Muscle layer of colon (tissue), 2 donors: Measurements from ENCODE around the gene CNNM1.

ENCODE experiments used
- H3K27ac ChIP-seq: one replicate; pipeline ENCODE4 v1.7.0; 2013; ENCODE audit warnings: low read depth, mild to moderate bottlenecking, low read length, moderate library complexity
- H3K27me3 ChIP-seq, 2 donors: one replicate each; pipeline ENCODE4 v1.7.0; 2013; ENCODE audit warnings: low read length in 2 of 2, mild to moderate bottlenecking in 2 of 2; ENCODE audit not compliant: insufficient read depth in 2 of 2, control insufficient read depth in 1 of 2
- H3K36me3 ChIP-seq: one replicate; pipeline ENCODE4 v1.7.0; 2013; ENCODE audit warnings: mild to moderate bottlenecking, low read length; ENCODE audit not compliant: insufficient read depth
- H3K4me1 ChIP-seq: one replicate; pipeline ENCODE4 v1.7.0; 2013; ENCODE audit warnings: mild to moderate bottlenecking, low read length; ENCODE audit not compliant: insufficient read depth
- H3K4me3 ChIP-seq, 2 donors: one replicate each; pipeline ENCODE4 v1.7.0; 2013; ENCODE audit warnings: low read length in 2 of 2, low read depth in 1 of 2, mild to moderate bottlenecking in 1 of 2, moderate library complexity in 1 of 2
- H3K9ac ChIP-seq: one replicate; pipeline ENCODE4 v1.7.0; 2013; ENCODE audit warnings: low read length
- H3K9me3 ChIP-seq: one replicate; pipeline ENCODE4 v1.7.0; 2013; ENCODE audit warnings: mild to moderate bottlenecking, low read length
- donor health status: abdominal sarcoma.
- donor health status: Adenocarcinoma of cecum.

CNNM1 gene

GRCh38 chr10:99421233-99421739, 92.1 kb downstream of the CNNM1 start:
- no peak overlapping the region for H3K27ac ChIP-seq
- no peaks in the 10 kb centered on the region for H3K9me3 ChIP-seq
- no peaks in the 10 kb centered on the region for H3K27me3 ChIP-seq
- H3K9ac ChIP-seq: no peak overlapping the region
- peaks cover 28% of the 10 kb centered on the region for H3K36me3 ChIP-seq
- no peaks in the 10 kb centered on the region for H3K4me1 ChIP-seq
- H3K4me3 ChIP-seq: no peak overlapping the region

DNA sequence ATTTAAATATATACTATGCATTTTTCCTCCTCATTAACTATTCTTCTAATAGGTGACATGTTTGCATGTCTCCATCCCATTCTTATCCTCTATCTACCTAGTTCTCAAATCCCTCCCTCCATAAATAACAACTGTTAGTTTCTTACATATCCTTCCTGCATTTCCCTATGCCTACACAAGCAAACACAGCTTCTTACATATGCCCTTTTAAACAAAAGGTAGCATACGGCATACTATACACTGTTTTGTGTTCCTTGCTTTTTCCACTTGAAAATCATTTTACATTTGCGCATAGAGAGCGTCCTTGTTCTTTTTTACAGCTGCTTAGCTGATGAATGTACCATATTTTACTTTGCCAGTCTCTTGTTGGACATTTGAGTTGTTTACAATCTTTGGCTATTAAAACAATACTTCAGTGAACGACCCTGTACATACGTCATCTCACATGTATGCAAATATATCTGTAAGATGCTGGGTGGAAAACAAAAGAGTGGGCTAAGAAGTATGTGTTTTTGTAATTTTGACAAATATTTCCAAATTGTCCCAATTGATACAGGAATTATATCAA, 93.5 kb downstream of the CNNM1 start:
- Histone ChIP-seq H3K27me3 (no peaks in the 10 kb centered on the region), H3K9me3 (no peaks in the 10 kb centered on the region), H3K4me1 (no peaks in the 10 kb centered on the region), H3K27ac (no peak overlapping the region), H3K4me3 (no peak overlapping the region), H3K9ac (no peak overlapping the region), H3K36me3 (peaks cover 28% of the 10 kb centered on the region)

DNA sequence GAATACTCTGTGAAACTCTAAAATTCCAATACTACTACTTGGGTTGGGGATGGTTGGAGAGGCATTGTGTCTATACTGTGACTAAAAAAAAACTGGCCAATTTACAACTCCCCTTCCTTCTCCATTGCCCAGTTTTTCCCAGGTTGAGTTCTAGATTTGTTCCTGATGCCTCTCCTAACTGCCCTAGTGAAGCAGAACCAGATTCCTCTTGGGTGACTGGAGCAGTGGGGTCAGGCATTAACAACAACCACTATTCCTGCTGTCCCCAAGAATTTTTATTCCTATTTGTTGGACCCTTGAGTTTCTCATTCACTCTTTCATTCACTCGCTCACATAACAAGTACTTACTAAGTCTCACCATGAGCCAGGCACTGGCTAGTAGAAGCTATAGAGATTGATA, 95.5 kb downstream of the CNNM1 start:
- Histone ChIP-seq H3K9ac (no peak overlapping the region), H3K9me3 (no peaks in the 10 kb centered on the region), H3K27ac (no peak overlapping the region), H3K4me1 (peaks cover 5% of the 10 kb centered on the region), H3K27me3 (no peaks in the 10 kb centered on the region), H3K36me3 (peaks cover 18% of the 10 kb centered on the region), H3K4me3 (no peak overlapping the region)

DNA sequence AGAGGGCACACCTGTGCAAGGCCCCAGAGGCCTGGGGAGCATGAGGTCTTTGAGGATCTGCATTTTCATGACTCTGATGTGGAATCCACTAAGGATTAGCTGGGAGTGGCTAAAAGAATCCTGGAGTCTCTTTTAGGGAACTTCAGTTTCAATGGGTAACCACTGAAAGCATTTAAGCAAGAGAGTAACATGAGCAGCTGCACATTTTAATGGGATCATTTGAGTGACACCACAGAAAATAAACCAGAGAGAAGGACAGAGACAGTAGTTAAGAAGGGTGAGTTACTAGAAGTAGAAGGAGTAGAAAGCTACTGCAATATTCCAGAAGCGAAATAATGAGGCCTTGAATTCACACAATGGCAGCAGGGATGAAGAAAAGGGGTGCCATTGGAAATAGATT, 96.0 kb downstream of the CNNM1 start:
- Histone ChIP-seq H3K4me1 (peaks cover 9% of the 10 kb centered on the region), H3K9me3 (no peaks in the 10 kb centered on the region), H3K4me3 (no peak overlapping the region), H3K27me3 (no peaks in the 10 kb centered on the region), H3K36me3 (peaks cover 13% of the 10 kb centered on the region), H3K27ac (no peak overlapping the region), H3K9ac (no peak overlapping the region)

- Histone ChIP-seq H3K9me3 (no peaks in the 10 kb centered on the region), H3K36me3 (peaks cover 7% of the 10 kb centered on the region), H3K27me3 (no peaks in the 10 kb centered on the region), H3K27ac (no peak overlapping the region), H3K4me1 (peaks cover 10% of the 10 kb centered on the region), H3K9ac (no peak overlapping the region), H3K4me3 (no peak overlapping the region)
Measured at GRCh38 chr10:99426689-99427088, 97.5 kb downstream of the CNNM1 start.

GRCh38 chr10:99427566-99428190, 98.5 kb downstream of the CNNM1 start:
- H3K4me1 ChIP-seq: peaks cover 20% of the 10 kb centered on the region
- no peak overlapping the region for H3K27ac ChIP-seq

GRCh38 chr10:99429517-99430095, 100.5 kb downstream of the CNNM1 start:
- Histone ChIP-seq H3K36me3 (peaks cover 7% of the 10 kb centered on the region), H3K4me1 (peaks cover 39% of the 10 kb centered on the region), H3K27me3 (no peaks in the 10 kb centered on the region), H3K9ac (peak overlapping the region; percentile 85), H3K4me3 (peak overlapping the region; percentile 59 to 97), H3K9me3 (no peaks in the 10 kb centered on the region), H3K27ac (peak overlapping the region; percentile 92)

More at GRCh38 chr10:99427566-99428190, 98.5 kb downstream of the CNNM1 start:
- H3K9ac ChIP-seq: no peak overlapping the region
- H3K9me3 ChIP-seq: no peaks in the 10 kb centered on the region
- H3K27me3 ChIP-seq: no peaks in the 10 kb centered on the region
- peaks cover 7% of the 10 kb centered on the region for H3K36me3 ChIP-seq
- no peak overlapping the region for H3K4me3 ChIP-seq

GRCh38 chr10:99430116-99430450, 100.9 kb downstream of the CNNM1 start:
- peaks cover 43% of the 10 kb centered on the region for H3K4me1 ChIP-seq
- H3K27ac ChIP-seq: peak overlapping the region; percentile 92
- peak overlapping the region; percentile 85 for H3K9ac ChIP-seq
- H3K27me3 ChIP-seq: no peaks in the 10 kb centered on the region
- H3K9me3 ChIP-seq: no peaks in the 10 kb centered on the region
- H3K36me3 ChIP-seq: peaks cover 7% of the 10 kb centered on the region
- peak overlapping the region; percentile 59 to 97 for H3K4me3 ChIP-seq

DNA sequence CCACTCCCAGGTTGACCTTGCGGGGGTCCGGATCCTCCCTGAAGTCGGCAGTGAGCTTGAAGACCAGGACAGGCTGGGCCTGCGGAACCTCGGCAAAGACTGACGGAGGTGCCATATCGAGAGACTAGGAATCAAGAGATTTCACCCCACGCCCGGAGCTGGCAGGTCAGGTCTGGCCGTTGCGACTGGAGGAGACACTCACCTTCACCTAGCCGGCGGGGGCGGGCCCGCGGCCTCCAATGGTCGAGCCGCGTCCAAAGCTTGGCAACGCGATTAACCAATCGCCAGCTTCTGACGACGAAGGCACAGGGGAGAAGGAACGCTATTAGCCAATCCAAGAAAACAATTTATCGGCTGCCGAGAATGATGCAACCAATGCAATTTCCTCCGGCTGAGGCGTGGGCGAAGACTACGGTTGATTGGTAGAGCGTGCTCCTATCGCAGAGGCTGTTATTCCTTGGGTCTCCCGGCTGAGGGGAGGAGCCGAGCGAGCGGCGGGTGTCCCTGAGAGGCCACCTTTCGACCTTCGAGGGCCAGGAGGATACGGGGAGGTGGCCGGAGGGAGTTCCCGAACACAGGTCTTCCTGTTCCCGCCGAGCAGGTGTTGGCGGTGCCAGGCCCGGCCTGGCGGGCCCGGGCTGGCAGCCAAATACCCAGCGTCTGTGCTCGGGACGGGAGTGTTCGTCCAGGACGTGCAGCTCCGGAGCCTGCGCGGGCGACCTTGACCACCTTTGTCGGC, 101.5 kb downstream of the CNNM1 start, which contains the start of gene GOT1:
TSS of gene GOT1 (minus strand) at position 174 of the 739 bp plus-strand sequence. CDS start at position 115, 59 bp downstream.
- Histone ChIP-seq H3K4me3 (peak within 1 kb of the TSS; percentile 82 to 97), H3K9me3 (no peaks in the 10 kb centered on the region), H3K9ac (peak within 1 kb of the TSS; percentile 85), H3K27ac (peak within 1 kb of the TSS; percentile 92), H3K27me3 (no peaks in the 10 kb centered on the region), H3K36me3 (peaks cover 1% of the 10 kb centered on the region), H3K4me1 (peaks cover 43% of the 10 kb centered on the region)

DNA sequence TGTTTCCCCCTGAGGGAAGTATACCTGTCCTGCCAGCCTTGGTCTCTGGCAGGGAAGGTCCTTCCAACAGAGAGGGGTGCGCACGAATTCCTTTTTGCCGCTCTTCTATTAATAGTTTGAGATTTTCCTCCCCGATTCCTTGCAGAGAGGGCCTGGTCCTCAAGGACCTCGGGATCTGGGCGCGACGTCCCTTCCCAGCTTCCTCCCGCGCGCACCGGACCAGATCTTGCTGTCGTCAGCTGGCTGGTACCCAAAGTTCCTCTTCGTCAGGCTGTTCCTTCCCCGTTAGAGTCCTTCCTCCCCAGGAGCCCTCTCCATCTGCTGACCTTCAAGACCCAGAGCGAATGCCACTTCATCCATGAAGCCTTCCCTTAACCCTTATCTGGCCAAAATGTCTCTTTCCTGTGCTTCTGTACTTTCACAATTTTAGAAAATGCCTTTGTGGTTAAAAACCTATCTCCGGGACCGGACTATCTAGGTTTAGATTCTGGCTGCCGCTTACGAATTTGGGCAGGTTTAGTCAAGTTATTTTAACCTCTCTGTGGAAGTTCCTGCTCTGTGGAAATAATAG, 102.1 kb downstream of the CNNM1 start:
- no peaks in the 10 kb centered on the region for H3K27me3 ChIP-seq
- no peaks in the 10 kb centered on the region for H3K36me3 ChIP-seq
- peak overlapping the region; percentile 82 to 97 for H3K4me3 ChIP-seq
- peaks cover 45% of the 10 kb centered on the region for H3K4me1 ChIP-seq
- H3K9ac ChIP-seq: peak overlapping the region; percentile 68
- no peaks in the 10 kb centered on the region for H3K9me3 ChIP-seq
- peak overlapping the region; percentile 69 for H3K27ac ChIP-seq

- Histone ChIP-seq H3K36me3 (no peaks in the 10 kb centered on the region), H3K4me1 (peaks cover 53% of the 10 kb centered on the region), H3K27me3 (no peaks in the 10 kb centered on the region), H3K4me3 (peak overlapping the region in 1 of 2 donors; percentile 97), H3K9ac (no peak overlapping the region), H3K27ac (peak overlapping the region; percentile 69), H3K9me3 (no peaks in the 10 kb centered on the region)
Measured at GRCh38 chr10:99432047-99432446, 102.9 kb downstream of the CNNM1 start.
